HS-27A (cell line): Measurements from ENCODE around the gene SRD5A3.

Experiments
- DNase-seq: peaks from one replicate; pipeline ENCODE4 v3.0.0-alpha.2; 2012; ENCODE audit warnings: low read depth, missing footprints

Gene SRD5A3

GRCh38 chr4:55409468-55410171 lies 63.6 kb downstream of the SRD5A3 start:
- DNase-seq: no peak

GRCh38 chr4:55410431-55410830 lies 64.4 kb downstream of the SRD5A3 start:
- DNase-seq: no peak

GRCh38 chr4:55411621-55412020 lies 65.6 kb downstream of the SRD5A3 start:
- DNase-seq: no peak

- no peak for DNase-seq
Observed at GRCh38 chr4:55416176-55416575, 70.1 kb downstream of the SRD5A3 start.
